ENCODE measurements around the gene MTHFD2L. TPM values are rescaled to one million over a fixed set of nuclear protein-coding genes. Genes with fewer than 3 reads are reported as not detected.

Gene MTHFD2L
- total and polyA plus RNA-seq, 9 of the 15 experiments (the other 6 are each of a cell fraction or from before 2014, with no cell fraction given), result 10.0 to 39.0 (median 26.0) TPM

DNA sequence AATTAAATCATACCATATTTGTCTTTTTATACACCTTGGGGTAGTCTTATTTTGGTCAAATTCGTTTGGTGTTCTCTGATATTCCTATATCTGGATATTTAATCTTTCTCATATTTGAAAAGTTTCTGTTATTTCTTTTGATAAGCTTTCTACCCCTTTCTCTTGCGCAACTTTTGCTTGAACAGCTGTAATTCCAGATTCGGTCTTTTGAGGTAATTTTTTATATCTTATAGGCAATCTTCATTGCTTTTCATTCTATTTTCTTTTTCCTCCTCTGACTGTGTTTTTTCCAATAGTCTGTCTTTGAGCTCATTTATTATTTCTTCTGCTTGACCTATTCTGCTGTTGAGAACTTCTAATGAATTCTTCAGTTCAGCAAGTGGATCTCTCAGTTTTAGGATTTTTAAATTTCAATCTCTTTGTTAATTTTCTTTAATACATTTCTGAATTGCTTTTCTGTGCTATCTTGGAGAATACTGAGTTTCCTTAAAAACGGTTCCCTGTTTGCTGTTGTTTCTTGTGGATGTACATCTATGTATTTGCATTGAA lies 11.3 kb upstream of the MTHFD2L start (continued):
- TF ChIP-seq, protein P1, sequence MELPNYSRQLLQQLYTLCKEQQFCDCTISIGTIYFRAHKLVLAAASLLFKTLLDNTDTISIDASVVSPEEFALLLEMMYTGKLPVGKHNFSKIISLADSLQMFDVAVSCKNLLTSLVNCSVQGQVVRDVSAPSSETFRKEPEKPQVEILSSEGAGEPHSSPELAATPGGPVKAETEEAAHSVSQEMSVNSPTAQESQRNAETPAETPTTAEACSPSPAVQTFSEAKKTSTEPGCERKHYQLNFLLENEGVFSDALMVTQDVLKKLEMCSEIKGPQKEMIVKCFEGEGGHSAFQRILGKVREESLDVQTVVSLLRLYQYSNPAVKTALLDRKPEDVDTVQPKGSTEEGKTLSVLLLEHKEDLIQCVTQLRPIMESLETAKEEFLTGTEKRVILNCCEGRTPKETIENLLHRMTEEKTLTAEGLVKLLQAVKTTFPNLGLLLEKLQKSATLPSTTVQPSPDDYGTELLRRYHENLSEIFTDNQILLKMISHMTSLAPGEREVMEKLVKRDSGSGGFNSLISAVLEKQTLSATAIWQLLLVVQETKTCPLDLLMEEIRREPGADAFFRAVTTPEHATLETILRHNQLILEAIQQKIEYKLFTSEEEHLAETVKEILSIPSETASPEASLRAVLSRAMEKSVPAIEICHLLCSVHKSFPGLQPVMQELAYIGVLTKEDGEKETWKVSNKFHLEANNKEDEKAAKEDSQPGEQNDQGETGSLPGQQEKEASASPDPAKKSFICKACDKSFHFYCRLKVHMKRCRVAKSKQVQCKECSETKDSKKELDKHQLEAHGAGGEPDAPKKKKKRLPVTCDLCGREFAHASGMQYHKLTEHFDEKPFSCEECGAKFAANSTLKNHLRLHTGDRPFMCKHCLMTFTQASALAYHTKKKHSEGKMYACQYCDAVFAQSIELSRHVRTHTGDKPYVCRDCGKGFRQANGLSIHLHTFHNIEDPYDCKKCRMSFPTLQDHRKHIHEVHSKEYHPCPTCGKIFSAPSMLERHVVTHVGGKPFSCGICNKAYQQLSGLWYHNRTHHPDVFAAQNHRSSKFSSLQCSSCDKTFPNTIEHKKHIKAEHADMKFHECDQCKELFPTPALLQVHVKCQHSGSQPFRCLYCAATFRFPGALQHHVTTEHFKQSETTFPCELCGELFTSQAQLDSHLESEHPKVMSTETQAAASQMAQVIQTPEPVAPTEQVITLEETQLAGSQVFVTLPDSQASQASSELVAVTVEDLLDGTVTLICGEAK (IDR thresholded peaks at IDR 0.05), result no peak
- TF ChIP-seq, protein P1 (CRISPR knock-in tag; IDR thresholded peaks at IDR 0.05), result no peak
- no peak for TF ChIP-seq BRCA1 (IDR thresholded peaks at IDR 0.05)
- no peak for TF ChIP-seq BRCA1 (CRISPR knock-in tag; IDR thresholded peaks at IDR 0.05)
- TF ChIP-seq CBFA2T2 (conservative IDR thresholded peaks at IDR 0.05), result no peak
- no peak for TF ChIP-seq POLR2A (conservative IDR thresholded peaks at IDR 0.05)
- TF ChIP-seq, protein P2, sequence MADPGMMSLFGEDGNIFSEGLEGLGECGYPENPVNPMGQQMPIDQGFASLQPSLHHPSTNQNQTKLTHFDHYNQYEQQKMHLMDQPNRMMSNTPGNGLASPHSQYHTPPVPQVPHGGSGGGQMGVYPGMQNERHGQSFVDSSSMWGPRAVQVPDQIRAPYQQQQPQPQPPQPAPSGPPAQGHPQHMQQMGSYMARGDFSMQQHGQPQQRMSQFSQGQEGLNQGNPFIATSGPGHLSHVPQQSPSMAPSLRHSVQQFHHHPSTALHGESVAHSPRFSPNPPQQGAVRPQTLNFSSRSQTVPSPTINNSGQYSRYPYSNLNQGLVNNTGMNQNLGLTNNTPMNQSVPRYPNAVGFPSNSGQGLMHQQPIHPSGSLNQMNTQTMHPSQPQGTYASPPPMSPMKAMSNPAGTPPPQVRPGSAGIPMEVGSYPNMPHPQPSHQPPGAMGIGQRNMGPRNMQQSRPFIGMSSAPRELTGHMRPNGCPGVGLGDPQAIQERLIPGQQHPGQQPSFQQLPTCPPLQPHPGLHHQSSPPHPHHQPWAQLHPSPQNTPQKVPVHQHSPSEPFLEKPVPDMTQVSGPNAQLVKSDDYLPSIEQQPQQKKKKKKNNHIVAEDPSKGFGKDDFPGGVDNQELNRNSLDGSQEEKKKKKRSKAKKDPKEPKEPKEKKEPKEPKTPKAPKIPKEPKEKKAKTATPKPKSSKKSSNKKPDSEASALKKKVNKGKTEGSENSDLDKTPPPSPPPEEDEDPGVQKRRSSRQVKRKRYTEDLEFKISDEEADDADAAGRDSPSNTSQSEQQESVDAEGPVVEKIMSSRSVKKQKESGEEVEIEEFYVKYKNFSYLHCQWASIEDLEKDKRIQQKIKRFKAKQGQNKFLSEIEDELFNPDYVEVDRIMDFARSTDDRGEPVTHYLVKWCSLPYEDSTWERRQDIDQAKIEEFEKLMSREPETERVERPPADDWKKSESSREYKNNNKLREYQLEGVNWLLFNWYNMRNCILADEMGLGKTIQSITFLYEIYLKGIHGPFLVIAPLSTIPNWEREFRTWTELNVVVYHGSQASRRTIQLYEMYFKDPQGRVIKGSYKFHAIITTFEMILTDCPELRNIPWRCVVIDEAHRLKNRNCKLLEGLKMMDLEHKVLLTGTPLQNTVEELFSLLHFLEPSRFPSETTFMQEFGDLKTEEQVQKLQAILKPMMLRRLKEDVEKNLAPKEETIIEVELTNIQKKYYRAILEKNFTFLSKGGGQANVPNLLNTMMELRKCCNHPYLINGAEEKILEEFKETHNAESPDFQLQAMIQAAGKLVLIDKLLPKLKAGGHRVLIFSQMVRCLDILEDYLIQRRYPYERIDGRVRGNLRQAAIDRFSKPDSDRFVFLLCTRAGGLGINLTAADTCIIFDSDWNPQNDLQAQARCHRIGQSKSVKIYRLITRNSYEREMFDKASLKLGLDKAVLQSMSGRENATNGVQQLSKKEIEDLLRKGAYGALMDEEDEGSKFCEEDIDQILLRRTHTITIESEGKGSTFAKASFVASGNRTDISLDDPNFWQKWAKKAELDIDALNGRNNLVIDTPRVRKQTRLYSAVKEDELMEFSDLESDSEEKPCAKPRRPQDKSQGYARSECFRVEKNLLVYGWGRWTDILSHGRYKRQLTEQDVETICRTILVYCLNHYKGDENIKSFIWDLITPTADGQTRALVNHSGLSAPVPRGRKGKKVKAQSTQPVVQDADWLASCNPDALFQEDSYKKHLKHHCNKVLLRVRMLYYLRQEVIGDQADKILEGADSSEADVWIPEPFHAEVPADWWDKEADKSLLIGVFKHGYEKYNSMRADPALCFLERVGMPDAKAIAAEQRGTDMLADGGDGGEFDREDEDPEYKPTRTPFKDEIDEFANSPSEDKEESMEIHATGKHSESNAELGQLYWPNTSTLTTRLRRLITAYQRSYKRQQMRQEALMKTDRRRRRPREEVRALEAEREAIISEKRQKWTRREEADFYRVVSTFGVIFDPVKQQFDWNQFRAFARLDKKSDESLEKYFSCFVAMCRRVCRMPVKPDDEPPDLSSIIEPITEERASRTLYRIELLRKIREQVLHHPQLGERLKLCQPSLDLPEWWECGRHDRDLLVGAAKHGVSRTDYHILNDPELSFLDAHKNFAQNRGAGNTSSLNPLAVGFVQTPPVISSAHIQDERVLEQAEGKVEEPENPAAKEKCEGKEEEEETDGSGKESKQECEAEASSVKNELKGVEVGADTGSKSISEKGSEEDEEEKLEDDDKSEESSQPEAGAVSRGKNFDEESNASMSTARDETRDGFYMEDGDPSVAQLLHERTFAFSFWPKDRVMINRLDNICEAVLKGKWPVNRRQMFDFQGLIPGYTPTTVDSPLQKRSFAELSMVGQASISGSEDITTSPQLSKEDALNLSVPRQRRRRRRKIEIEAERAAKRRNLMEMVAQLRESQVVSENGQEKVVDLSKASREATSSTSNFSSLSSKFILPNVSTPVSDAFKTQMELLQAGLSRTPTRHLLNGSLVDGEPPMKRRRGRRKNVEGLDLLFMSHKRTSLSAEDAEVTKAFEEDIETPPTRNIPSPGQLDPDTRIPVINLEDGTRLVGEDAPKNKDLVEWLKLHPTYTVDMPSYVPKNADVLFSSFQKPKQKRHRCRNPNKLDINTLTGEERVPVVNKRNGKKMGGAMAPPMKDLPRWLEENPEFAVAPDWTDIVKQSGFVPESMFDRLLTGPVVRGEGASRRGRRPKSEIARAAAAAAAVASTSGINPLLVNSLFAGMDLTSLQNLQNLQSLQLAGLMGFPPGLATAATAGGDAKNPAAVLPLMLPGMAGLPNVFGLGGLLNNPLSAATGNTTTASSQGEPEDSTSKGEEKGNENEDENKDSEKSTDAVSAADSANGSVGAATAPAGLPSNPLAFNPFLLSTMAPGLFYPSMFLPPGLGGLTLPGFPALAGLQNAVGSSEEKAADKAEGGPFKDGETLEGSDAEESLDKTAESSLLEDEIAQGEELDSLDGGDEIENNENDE (IDR thresholded peaks at IDR 0.05; ENCODE audit: low read depth, low read length), result no peak

All from K562 (cell line).